A673 (cell line): ENCODE measurements around the gene TAPBPL. TPM values are rescaled to one million over a fixed set of nuclear protein-coding genes. Genes with fewer than 3 reads are reported as not detected.

ENCODE experiments used
- BruUV-seq: library from RNA; stranded (reverse); fragments of 400-500 nt; replicated peaks from 2 replicates; lab custom pipeline; 2021; lab: Mats Ljungman, UMichigan
- CTCF ChIA-PET: fragments of 300-600 bp; sonication (Branson Sonifier 250); formaldehyde crosslinking; loops from one replicate; lab custom pipeline; 2022; ENCODE audit warnings: antibody characterized with exemption; lab: Charles Lee
- POLR2A ChIA-PET: fragments of 300-600 bp; sonication (Branson Sonifier 250); formaldehyde crosslinking; loops from one replicate; lab custom pipeline; 2022; ENCODE audit warnings: antibody characterized with exemption; ENCODE audit not compliant: low non-redundant PET; lab: Charles Lee
- DNase-seq: peaks from one replicate; pipeline ENCODE4 v3.0.0-alpha.2; 2015; ENCODE audit warnings: low spot score
- H3K27ac ChIP-seq: fragments of 200-600 bp; sonication (generic); 2 replicates; pipeline ENCODE4 v1.5.1; 2016; ENCODE audit warnings: mixed run types, low read depth, mild to moderate bottlenecking, mixed read lengths, antibody characterized with exemption, low read length; ENCODE audit not compliant: poor library complexity, severe bottlenecking
- H3K27me3 ChIP-seq: fragments of 200-600 bp; sonication (generic); replicated peaks from 2 replicates; pipeline ENCODE4 v1.6.1; 2017; ENCODE audit warnings: mixed run types, low read depth, mild to moderate bottlenecking, mixed read lengths, antibody characterized with exemption, low read length; ENCODE audit not compliant: insufficient read depth, poor library complexity
- H3K36me3 ChIP-seq: fragments of 200-600 bp; sonication (generic); 2 replicates; pipeline ENCODE4 v1.6.1; 2016; ENCODE audit warnings: mixed run types, mild to moderate bottlenecking, mixed read lengths, antibody characterized with exemption, low read length; ENCODE audit not compliant: insufficient read depth, poor library complexity, severe bottlenecking
- H3K4me1 ChIP-seq: fragments of 200-600 bp; sonication (generic); 2 replicates; pipeline ENCODE4 v1.6.1; 2017; ENCODE audit warnings: mixed run types, mild to moderate bottlenecking, mixed read lengths, antibody characterized with exemption, low read length; ENCODE audit not compliant: insufficient read depth, poor library complexity, severe bottlenecking
- H3K4me3 ChIP-seq: fragments of 200-600 bp; sonication (generic); 2 replicates; pipeline ENCODE4 v1.5.1; 2016; ENCODE audit warnings: low read depth, mixed run types, mild to moderate bottlenecking, mixed read lengths, low read length; ENCODE audit not compliant: poor library complexity, severe bottlenecking
- H3K9me3 ChIP-seq: fragments of 200-600 bp; sonication (generic); 2 replicates; pipeline ENCODE4 v1.6.1; 2016; ENCODE audit warnings: mixed run types, low read depth, mild to moderate bottlenecking, mixed read lengths, antibody characterized with exemption, low read length; ENCODE audit not compliant: poor library complexity, severe bottlenecking
- EZH2 ChIP-seq: fragments of 200-600 bp; sonication (generic); IDR thresholded peaks from 2 replicates; pipeline ENCODE4 v1.6.1; 2017; ENCODE audit warnings: borderline replicate concordance, low read depth, mild to moderate bottlenecking, mixed read lengths, antibody characterized with exemption, low read length; ENCODE audit not compliant: poor library complexity, severe bottlenecking
- intact Hi-C: fragments of 100-400 bp; cut with micrococcal nuclease; formaldehyde crosslinking; loops from one replicate; pipeline ENCODE4 v1.10.0; 2022; ENCODE audit not compliant: unreplicated experiment
- total RNA-seq: library from RNA; stranded (reverse); gene quantifications from 2 replicates; pipeline ENCODE4 v1.2.3, GENCODE V29; 2021
- TF ChIP-seq, protein P1 (sequence below): fragments of 300-800, 200-600 bp; sonication (generic); conservative IDR thresholded peaks from 2 replicates; pipeline ENCODE4 v1.5.1; 2017; ENCODE audit warnings: low read depth, mild to moderate bottlenecking, antibody characterized with exemption, low read length, moderate library complexity, mixed read lengths

TAPBPL gene
- total RNA-seq, 1 experiment from 2014 or later: 6.9 TPM

GRCh38 chr12:6459004-6459337, 7.1 kb downstream of the TAPBPL start:
- no peaks in the 10 kb centered on the region for H3K27me3 ChIP-seq
- CTCF ChIA-PET: no interaction called here
- intact Hi-C loops: no loop called here
- POLR2A ChIA-PET: no interaction called here
- no peak overlapping the region for H3K4me3 ChIP-seq
- H3K4me1 ChIP-seq: no peaks in the 10 kb centered on the region
- no TSS peak for BruUV-seq
- TF ChIP-seq, protein P1, sequence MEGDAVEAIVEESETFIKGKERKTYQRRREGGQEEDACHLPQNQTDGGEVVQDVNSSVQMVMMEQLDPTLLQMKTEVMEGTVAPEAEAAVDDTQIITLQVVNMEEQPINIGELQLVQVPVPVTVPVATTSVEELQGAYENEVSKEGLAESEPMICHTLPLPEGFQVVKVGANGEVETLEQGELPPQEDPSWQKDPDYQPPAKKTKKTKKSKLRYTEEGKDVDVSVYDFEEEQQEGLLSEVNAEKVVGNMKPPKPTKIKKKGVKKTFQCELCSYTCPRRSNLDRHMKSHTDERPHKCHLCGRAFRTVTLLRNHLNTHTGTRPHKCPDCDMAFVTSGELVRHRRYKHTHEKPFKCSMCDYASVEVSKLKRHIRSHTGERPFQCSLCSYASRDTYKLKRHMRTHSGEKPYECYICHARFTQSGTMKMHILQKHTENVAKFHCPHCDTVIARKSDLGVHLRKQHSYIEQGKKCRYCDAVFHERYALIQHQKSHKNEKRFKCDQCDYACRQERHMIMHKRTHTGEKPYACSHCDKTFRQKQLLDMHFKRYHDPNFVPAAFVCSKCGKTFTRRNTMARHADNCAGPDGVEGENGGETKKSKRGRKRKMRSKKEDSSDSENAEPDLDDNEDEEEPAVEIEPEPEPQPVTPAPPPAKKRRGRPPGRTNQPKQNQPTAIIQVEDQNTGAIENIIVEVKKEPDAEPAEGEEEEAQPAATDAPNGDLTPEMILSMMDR: no peak
- no peak for TF ChIP-seq EZH2
- no peak overlapping the region for H3K27ac ChIP-seq
- DNase-seq: no peak
- no peaks in the 10 kb centered on the region for H3K9me3 ChIP-seq
- peaks cover 22% of the 10 kb centered on the region for H3K36me3 ChIP-seq

- TF ChIP-seq, protein P1: no peak
- no peak for TF ChIP-seq EZH2
- CTCF ChIA-PET: interaction anchor here (0.5 kb wide), 1 partner anchor 93 kb away, joined by 5 read pairs; no protein-coding TSS in a partner anchor
- intact Hi-C loops: loop anchor here (5.0 kb wide), 1 partner anchor 139 kb away; no protein-coding TSS in a partner anchor
These were observed 9.0 kb downstream of the TAPBPL start for GRCh38 chr12:6460751-6461371.

DNA sequence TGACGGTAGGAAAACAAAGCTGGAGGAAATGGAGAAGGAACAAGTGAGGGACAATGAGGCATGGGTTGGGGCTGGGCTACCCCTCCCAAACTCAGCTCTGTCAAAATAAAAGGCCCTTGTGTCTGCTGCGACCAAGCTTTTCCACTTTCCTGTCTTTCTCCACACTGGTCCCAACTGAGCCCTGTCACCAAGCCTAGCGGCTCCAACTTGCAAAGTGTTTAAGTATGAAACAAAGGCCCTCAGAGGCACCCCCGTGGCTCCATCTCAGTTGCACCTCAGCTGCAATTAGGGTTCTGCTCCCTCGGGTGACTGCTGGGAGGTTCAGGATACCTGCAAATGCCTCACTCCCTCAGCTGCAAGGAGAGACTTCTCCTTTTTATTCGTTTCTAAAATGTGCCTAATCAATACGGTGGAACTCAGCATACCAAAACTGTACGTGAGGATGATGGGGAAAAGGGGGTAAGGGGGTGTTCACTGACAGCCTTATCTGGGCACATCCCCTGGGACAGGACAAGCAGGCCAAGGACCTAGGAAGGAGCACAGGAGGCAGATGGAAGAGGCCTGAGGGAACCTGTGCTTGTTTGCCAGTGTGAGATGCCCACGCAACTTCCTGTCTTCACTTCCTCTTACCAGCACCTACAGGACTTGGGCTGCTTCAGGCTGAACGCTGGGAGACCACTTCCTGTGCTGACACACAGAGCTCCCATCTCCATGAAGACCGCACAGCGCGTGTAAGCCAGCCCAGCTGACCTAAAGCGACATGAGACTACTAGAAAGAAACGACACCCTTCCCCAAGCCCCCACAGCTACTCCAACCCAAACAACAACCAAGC, 9.8 kb downstream of the TAPBPL start:
- Histone ChIP-seq H3K4me3 (no peak overlapping the region), H3K4me1 (no peaks in the 10 kb centered on the region), H3K27ac (no peak overlapping the region), H3K9me3 (no peaks in the 10 kb centered on the region), H3K36me3 (peaks cover 41% of the 10 kb centered on the region), H3K27me3 (no peaks in the 10 kb centered on the region)
- POLR2A ChIA-PET: no interaction called here
- BruUV-seq: no TSS peak
- DNase-seq: no peak
- CTCF ChIA-PET: no interaction called here
- intact Hi-C loops: loop anchor here (5.0 kb wide), 1 partner anchor 139 kb away; no protein-coding TSS in a partner anchor
- TF ChIP-seq EZH2: no peak
- TF ChIP-seq, protein P1: no peak

More at GRCh38 chr12:6460751-6461371, 9.0 kb downstream of the TAPBPL start:
- POLR2A ChIA-PET: no interaction called here
- Histone ChIP-seq H3K4me1 (no peaks in the 10 kb centered on the region), H3K4me3 (no peak overlapping the region), H3K9me3 (no peaks in the 10 kb centered on the region), H3K27me3 (no peaks in the 10 kb centered on the region), H3K27ac (no peak overlapping the region), H3K36me3 (peaks cover 38% of the 10 kb centered on the region)
- DNase-seq: no peak
- no TSS peak for BruUV-seq
